Measurements from ENCODE around the gene EFS.
"Not testable (repeated sequence)": the region's sequence is repeated elsewhere in the genome, so short reads cannot be mapped to it uniquely, and the experiment has no call there.

The EFS gene

GRCh38 chr14:23326491-23327332, 38.3 kb downstream of the EFS start:
- H3K9me3 ChIP-seq (ENCODE audit: control insufficient read depth, insufficient read depth, low read length) = no peaks in the 10 kb centered on the region
- no CpG with 5 or more reads among the region's 13 CpGs for WGBS (ENCODE audit: insufficient coverage, insufficient read length)
- H3K27me3 ChIP-seq (ENCODE audit: control insufficient read depth, insufficient read depth, low read length) = no peaks in the 10 kb centered on the region
- H3K27ac ChIP-seq (ENCODE audit: low read length) = no peak overlapping the region
- H3K36me3 ChIP-seq (ENCODE audit: control insufficient read depth, insufficient read depth, low read length) = peaks cover 18% of the 10 kb centered on the region
- no peak for DNase-seq (ENCODE audit: low read depth, low spot score)
- no peak overlapping the region for H3K4me3 ChIP-seq (ENCODE audit: low read length)
- no peaks in the 10 kb centered on the region; the same call in 1 of the 2 replicates for H3K4me1 ChIP-seq (ENCODE audit: control insufficient read depth, insufficient read depth, low read length)

GRCh38 chr14:23325746-23326145, 39.2 kb downstream of the EFS start:
- no CpG with 5 or more reads among the region's 5 CpGs for WGBS (ENCODE audit: insufficient coverage, insufficient read length)
- peaks cover 18% of the 10 kb centered on the region for H3K36me3 ChIP-seq (ENCODE audit: control insufficient read depth, insufficient read depth, low read length)
- DNase-seq (ENCODE audit: low read depth, low spot score); H3K9me3 ChIP-seq (ENCODE audit: control insufficient read depth, insufficient read depth, low read length); H3K27me3 ChIP-seq (ENCODE audit: control insufficient read depth, insufficient read depth, low read length); H3K27ac ChIP-seq (ENCODE audit: low read length); H3K4me1 ChIP-seq (ENCODE audit: control insufficient read depth, insufficient read depth, low read length); H3K4me3 ChIP-seq (ENCODE audit: low read length): not testable (repeated sequence)

GRCh38 chr14:23324993-23325392, 40.0 kb downstream of the EFS start:
- peaks cover 1% of the 10 kb centered on the region; the same call in 1 of the 2 replicates for H3K4me1 ChIP-seq (ENCODE audit: control insufficient read depth, insufficient read depth, low read length)
- H3K9me3 ChIP-seq (ENCODE audit: control insufficient read depth, insufficient read depth, low read length) = no peaks in the 10 kb centered on the region
- H3K36me3 ChIP-seq (ENCODE audit: control insufficient read depth, insufficient read depth, low read length) = peaks cover 18% of the 10 kb centered on the region
- no peak overlapping the region for H3K4me3 ChIP-seq (ENCODE audit: low read length)
- H3K27me3 ChIP-seq (ENCODE audit: control insufficient read depth, insufficient read depth, low read length) = no peaks in the 10 kb centered on the region
- DNase-seq (ENCODE audit: low read depth, low spot score) = no peak
- H3K27ac ChIP-seq (ENCODE audit: low read length) = no peak overlapping the region
- no CpG with 5 or more reads among the region's 7 CpGs for WGBS (ENCODE audit: insufficient coverage, insufficient read length)

GRCh38 chr14:23324455-23324846, 40.5 kb downstream of the EFS start:
- WGBS (ENCODE audit: insufficient coverage, insufficient read length) = no CpG with 5 or more reads among the region's 2 CpGs
- Histone ChIP-seq H3K4me3 (ENCODE audit: low read length) (no peak overlapping the region), H3K36me3 (ENCODE audit: control insufficient read depth, insufficient read depth, low read length) (peaks cover 18% of the 10 kb centered on the region), H3K4me1 (ENCODE audit: control insufficient read depth, insufficient read depth, low read length) (peaks cover 1% of the 10 kb centered on the region; the same call in 1 of the 2 replicates), H3K9me3 (ENCODE audit: control insufficient read depth, insufficient read depth, low read length) (no peaks in the 10 kb centered on the region), H3K27ac (ENCODE audit: low read length) (no peak overlapping the region), H3K27me3 (ENCODE audit: control insufficient read depth, insufficient read depth, low read length) (no peaks in the 10 kb centered on the region)
- DNase-seq (ENCODE audit: low read depth, low spot score) = no peak

GRCh38 chr14:23323838-23324454, 41.0 kb downstream of the EFS start:
- Histone ChIP-seq H3K9me3 (ENCODE audit: control insufficient read depth, insufficient read depth, low read length) (no peaks in the 10 kb centered on the region), H3K4me3 (ENCODE audit: low read length) (no peak overlapping the region), H3K36me3 (ENCODE audit: control insufficient read depth, insufficient read depth, low read length) (peaks cover 18% of the 10 kb centered on the region), H3K4me1 (ENCODE audit: control insufficient read depth, insufficient read depth, low read length) (peaks cover 1% of the 10 kb centered on the region; the same call in 1 of the 2 replicates), H3K27ac (ENCODE audit: low read length) (no peak overlapping the region), H3K27me3 (ENCODE audit: control insufficient read depth, insufficient read depth, low read length) (no peaks in the 10 kb centered on the region)
- WGBS (ENCODE audit: insufficient coverage, insufficient read length) = no CpG with 5 or more reads among the region's 18 CpGs
- no peak for DNase-seq (ENCODE audit: low read depth, low spot score)

DNA sequence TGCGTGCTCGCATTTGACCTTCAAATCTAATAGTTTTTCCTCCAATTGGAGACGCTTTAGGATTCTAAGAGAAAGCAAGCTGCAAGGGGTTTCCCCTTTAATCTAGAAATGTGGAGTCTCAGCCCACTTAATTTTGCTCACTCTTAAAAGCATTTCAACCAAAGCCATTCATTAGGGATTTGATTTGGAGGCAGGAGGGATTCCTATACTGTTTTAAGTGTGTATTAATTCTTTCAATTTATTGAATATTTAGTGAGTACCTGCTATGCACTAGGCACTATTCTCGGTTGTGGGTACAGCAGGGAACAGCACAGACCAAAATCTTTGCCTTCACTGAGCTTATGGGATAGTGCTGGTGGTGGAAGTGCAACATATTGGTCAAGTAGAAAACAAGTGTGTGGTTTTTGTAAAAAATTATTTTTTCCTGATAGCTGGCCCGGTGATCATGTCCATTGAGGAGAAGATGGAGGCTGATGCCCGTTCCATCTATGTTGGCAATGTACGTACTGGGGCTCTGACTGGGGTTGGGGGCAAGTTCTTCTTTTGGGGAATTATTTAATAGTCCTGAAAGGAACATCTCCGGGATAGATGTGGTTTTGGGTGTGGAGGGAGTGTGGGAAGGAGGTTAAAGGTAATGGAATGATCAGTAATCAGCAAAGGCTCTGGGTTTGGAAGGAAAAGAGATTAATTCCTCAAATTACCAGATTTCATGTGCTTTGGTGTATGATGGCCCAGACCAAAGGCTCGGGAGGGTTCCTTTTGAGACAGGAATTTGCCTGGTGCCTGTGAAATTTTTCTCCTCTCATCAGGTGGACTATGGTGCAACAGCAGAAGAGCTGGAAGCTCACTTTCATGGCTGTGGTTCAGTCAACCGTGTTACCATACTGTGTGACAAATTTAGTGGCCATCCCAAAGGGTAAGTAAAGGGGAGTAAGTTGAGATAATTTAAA, 42.1 kb downstream of the EFS start:
- H3K27ac ChIP-seq (ENCODE audit: low read length) = no peak overlapping the region

DNA sequence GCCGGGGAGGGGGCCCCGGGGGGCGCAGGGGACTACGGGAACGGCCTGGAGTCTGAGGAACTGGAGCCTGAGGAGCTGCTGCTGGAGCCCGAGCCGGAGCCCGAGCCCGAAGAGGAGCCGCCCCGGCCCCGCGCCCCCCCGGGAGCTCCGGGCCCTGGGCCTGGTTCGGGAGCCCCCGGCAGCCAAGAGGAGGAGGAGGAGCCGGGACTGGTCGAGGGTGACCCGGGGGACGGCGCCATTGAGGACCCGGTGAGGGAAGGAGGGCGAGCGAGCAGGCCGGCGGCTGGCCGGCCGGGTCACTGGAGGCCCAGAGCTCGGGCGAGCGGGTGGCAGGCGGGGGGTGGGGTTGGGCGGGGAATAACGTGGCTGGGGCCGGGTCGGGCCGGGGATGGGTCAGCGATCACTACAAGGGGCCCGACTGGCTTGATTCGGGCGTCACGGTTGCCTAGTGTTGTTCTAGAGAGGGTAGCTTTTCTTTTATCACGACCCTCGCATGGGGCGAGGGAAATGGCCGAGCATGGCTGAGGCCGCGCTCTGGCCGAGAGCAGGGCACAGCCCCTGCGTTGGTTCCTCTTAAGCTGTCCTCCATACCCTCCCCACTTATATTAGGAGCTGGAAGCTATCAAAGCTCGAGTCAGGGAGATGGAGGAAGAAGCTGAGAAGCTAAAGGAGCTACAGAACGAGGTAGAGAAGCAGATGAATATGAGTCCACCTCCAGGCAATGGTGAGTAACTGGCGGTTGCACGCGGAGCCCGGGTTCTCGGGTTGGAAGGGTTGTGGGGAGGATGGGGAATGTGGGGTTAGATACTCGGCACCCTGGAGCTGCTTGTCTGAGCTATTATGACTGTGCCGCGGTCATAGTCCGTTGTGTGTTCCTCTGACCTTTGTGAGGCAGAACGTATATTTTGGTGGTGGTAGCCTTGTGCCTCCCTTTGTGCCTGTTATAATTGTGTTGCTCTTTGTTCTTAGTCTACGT, 43.1 kb downstream of the EFS start:
- no peaks in the 10 kb centered on the region for H3K27me3 ChIP-seq (ENCODE audit: control insufficient read depth, insufficient read depth, low read length)
- DNase-seq (ENCODE audit: low read depth, low spot score) = no peak
- no peak overlapping the region for H3K27ac ChIP-seq (ENCODE audit: low read length)
- H3K4me3 ChIP-seq (ENCODE audit: low read length) = peak overlapping the region; percentile 92
- H3K36me3 ChIP-seq (ENCODE audit: control insufficient read depth, insufficient read depth, low read length) = peaks cover 18% of the 10 kb centered on the region
- no CpG with 5 or more reads among the region's 64 CpGs for WGBS (ENCODE audit: insufficient coverage, insufficient read length)
- peaks cover 1% of the 10 kb centered on the region; the same call in 1 of the 2 replicates for H3K4me1 ChIP-seq (ENCODE audit: control insufficient read depth, insufficient read depth, low read length)
- H3K9me3 ChIP-seq (ENCODE audit: control insufficient read depth, insufficient read depth, low read length) = no peaks in the 10 kb centered on the region

More for the DNA sequence above, 42.1 kb downstream of the EFS start:
- Histone ChIP-seq H3K27me3 (ENCODE audit: control insufficient read depth, insufficient read depth, low read length) (no peaks in the 10 kb centered on the region), H3K36me3 (ENCODE audit: control insufficient read depth, insufficient read depth, low read length) (peaks cover 18% of the 10 kb centered on the region), H3K4me1 (ENCODE audit: control insufficient read depth, insufficient read depth, low read length) (peaks cover 1% of the 10 kb centered on the region; the same call in 1 of the 2 replicates), H3K4me3 (ENCODE audit: low read length) (peak overlapping the region; percentile 92; the same call in 1 of the 2 replicates), H3K9me3 (ENCODE audit: control insufficient read depth, insufficient read depth, low read length) (no peaks in the 10 kb centered on the region)
- DNase-seq (ENCODE audit: low read depth, low spot score) = no peak
- WGBS (ENCODE audit: insufficient coverage, insufficient read length) = 100% methylated on average over 1 of the region's 10 CpGs

GRCh38 chr14:23320584-23321571, 44.1 kb downstream of the EFS start, which contains the start of gene PABPN1:
PABPN1 (plus strand) TSS chr14:23321457; CDS start chr14:23321470, 13 bp downstream.
- Histone ChIP-seq H3K4me3 (ENCODE audit: low read length) (peak within 1 kb of the TSS; percentile 92), H3K36me3 (ENCODE audit: control insufficient read depth, insufficient read depth, low read length) (peaks cover 18% of the 10 kb centered on the region), H3K27me3 (ENCODE audit: control insufficient read depth, insufficient read depth, low read length) (no peaks in the 10 kb centered on the region), H3K9me3 (ENCODE audit: control insufficient read depth, insufficient read depth, low read length) (no peaks in the 10 kb centered on the region), H3K27ac (ENCODE audit: low read length) (no peak within 1 kb of the TSS), H3K4me1 (ENCODE audit: control insufficient read depth, insufficient read depth, low read length) (peaks cover 1% of the 10 kb centered on the region; the same call in 1 of the 2 replicates)
- DNase-seq (ENCODE audit: low read depth, low spot score) = peak; percentile 99
- WGBS (ENCODE audit: insufficient coverage, insufficient read length) = no CpG with 5 or more reads among the region's 63 CpGs
